ENCODE data around the gene FOXQ1.

GRCh38 chr6:1295420-1295819 is 16.5 kb upstream of the FOXQ1 start:
- TF ChIP-seq SRF (IDR thresholded peaks at IDR 0.05; ENCODE audit: low read depth in 2 of 2, low read length in 2 of 2) (no peak), SIN3A (IDR thresholded peaks at IDR 0.05; ENCODE audit: low read depth, low read length) (no peak), CTCF (IDR thresholded peaks at IDR 0.05 in 2 of 3, conservative IDR thresholded peaks at IDR 0.05 in 1 of 3; ENCODE audit: control insufficient read depth in 2 of 3, extremely low read depth in 1 of 3, insufficient read depth in 1 of 3, low read depth in 3 of 3, low read length in 3 of 3) (no peak)
